Rectal smooth muscle tissue (tissue), 1 donor: ENCODE results near the gene ICE1.

Experiments used
- H3K27ac ChIP-seq: one replicate; pipeline ENCODE4 v1.7.0; 2013; ENCODE audit warnings: low read depth, low read length, inconsistent platforms
- H3K27me3 ChIP-seq: one replicate; pipeline ENCODE4 v1.7.0; 2013; ENCODE audit warnings: low read length; ENCODE audit not compliant: control insufficient read depth, insufficient read depth
- H3K36me3 ChIP-seq: one replicate; pipeline ENCODE4 v1.7.0; 2013; ENCODE audit warnings: low read length; ENCODE audit not compliant: control insufficient read depth, insufficient read depth
- H3K4me1 ChIP-seq: one replicate; pipeline ENCODE4 v1.7.0; 2013; ENCODE audit warnings: low read length; ENCODE audit not compliant: control insufficient read depth, insufficient read depth
- H3K4me3 ChIP-seq: one replicate; pipeline ENCODE4 v1.7.0; 2013; ENCODE audit warnings: low read length
- H3K9ac ChIP-seq: one replicate; pipeline ENCODE4 v1.7.0; 2013; ENCODE audit warnings: low read length

Gene ICE1

GRCh38 chr5:5421961-5422818 is at the start of gene ICE1:
Gene ICE1 (plus strand): TSS chr5:5422677. CDS start chr5:5422916, 239 bp downstream.
- peak within 1 kb of the TSS; percentile 98 for H3K27ac ChIP-seq
- peak within 1 kb of the TSS; percentile 87 for H3K4me3 ChIP-seq
- no peaks in the 10 kb centered on the region for H3K36me3 ChIP-seq
- peaks cover 10% of the 10 kb centered on the region for H3K4me1 ChIP-seq
- peak within 1 kb of the TSS; percentile 78 for H3K9ac ChIP-seq
- no peaks in the 10 kb centered on the region for H3K27me3 ChIP-seq

GRCh38 chr5:5372930-5373329 is 49.5 kb upstream of the ICE1 start:
- H3K4me3 ChIP-seq = no peak overlapping the region
- H3K27me3 ChIP-seq = no peaks in the 10 kb centered on the region
- H3K9ac ChIP-seq = no peak overlapping the region
- H3K27ac ChIP-seq = no peak overlapping the region
- no peaks in the 10 kb centered on the region for H3K4me1 ChIP-seq
- H3K36me3 ChIP-seq = no peaks in the 10 kb centered on the region

GRCh38 chr5:5373351-5373989 is 49.0 kb upstream of the ICE1 start:
- Histone ChIP-seq H3K36me3 (no peaks in the 10 kb centered on the region), H3K4me1 (no peaks in the 10 kb centered on the region), H3K27ac (no peak overlapping the region), H3K9ac (no peak overlapping the region), H3K27me3 (no peaks in the 10 kb centered on the region), H3K4me3 (no peak overlapping the region)

- H3K36me3 ChIP-seq = no peaks in the 10 kb centered on the region
- H3K9ac ChIP-seq = no peak overlapping the region
- no peak overlapping the region for H3K27ac ChIP-seq
- H3K4me1 ChIP-seq = no peaks in the 10 kb centered on the region
- no peak overlapping the region for H3K4me3 ChIP-seq
- H3K27me3 ChIP-seq = no peaks in the 10 kb centered on the region
Observed at GRCh38 chr5:5374009-5374715, 48.3 kb upstream of the ICE1 start.

- H3K36me3 ChIP-seq = no peaks in the 10 kb centered on the region
- no peaks in the 10 kb centered on the region for H3K4me1 ChIP-seq
- H3K4me3 ChIP-seq = no peak overlapping the region
- no peak overlapping the region for H3K27ac ChIP-seq
- H3K9ac ChIP-seq = no peak overlapping the region
- no peaks in the 10 kb centered on the region for H3K27me3 ChIP-seq
Observed at GRCh38 chr5:5377780-5378179, 44.7 kb upstream of the ICE1 start.

GRCh38 chr5:5378531-5378930 is 43.9 kb upstream of the ICE1 start:
- no peak overlapping the region for H3K9ac ChIP-seq
- no peak overlapping the region for H3K27ac ChIP-seq
- H3K27me3 ChIP-seq = no peaks in the 10 kb centered on the region
- H3K4me1 ChIP-seq = no peaks in the 10 kb centered on the region
- H3K4me3 ChIP-seq = no peak overlapping the region
- no peaks in the 10 kb centered on the region for H3K36me3 ChIP-seq

- Histone ChIP-seq H3K27ac (no peak overlapping the region), H3K27me3 (no peaks in the 10 kb centered on the region), H3K4me1 (no peaks in the 10 kb centered on the region), H3K36me3 (no peaks in the 10 kb centered on the region), H3K9ac (no peak overlapping the region), H3K4me3 (no peak overlapping the region)
Observed at GRCh38 chr5:5380298-5380697, 42.2 kb upstream of the ICE1 start.

- Histone ChIP-seq H3K9ac (no peak overlapping the region), H3K36me3 (no peaks in the 10 kb centered on the region), H3K27ac (no peak overlapping the region), H3K4me3 (no peak overlapping the region), H3K4me1 (no peaks in the 10 kb centered on the region), H3K27me3 (no peaks in the 10 kb centered on the region)
Observed at GRCh38 chr5:5381310-5381913, 41.1 kb upstream of the ICE1 start.

GRCh38 chr5:5383461-5383860 is 39.0 kb upstream of the ICE1 start:
- Histone ChIP-seq H3K27me3 (no peaks in the 10 kb centered on the region), H3K36me3 (no peaks in the 10 kb centered on the region), H3K4me3 (no peak overlapping the region), H3K27ac (no peak overlapping the region), H3K9ac (no peak overlapping the region), H3K4me1 (no peaks in the 10 kb centered on the region)

GRCh38 chr5:5384660-5385330 is 37.7 kb upstream of the ICE1 start:
- Histone ChIP-seq H3K36me3 (no peaks in the 10 kb centered on the region), H3K9ac (no peak overlapping the region), H3K27ac (no peak overlapping the region), H3K4me3 (no peak overlapping the region), H3K27me3 (no peaks in the 10 kb centered on the region), H3K4me1 (no peaks in the 10 kb centered on the region)

GRCh38 chr5:5385331-5385662 is 37.2 kb upstream of the ICE1 start:
- H3K36me3 ChIP-seq = no peaks in the 10 kb centered on the region
- H3K4me3 ChIP-seq = no peak overlapping the region
- H3K9ac ChIP-seq = no peak overlapping the region
- no peaks in the 10 kb centered on the region for H3K4me1 ChIP-seq
- no peak overlapping the region for H3K27ac ChIP-seq
- H3K27me3 ChIP-seq = no peaks in the 10 kb centered on the region

GRCh38 chr5:5386329-5386728 is 36.1 kb upstream of the ICE1 start:
- H3K9ac ChIP-seq = no peak overlapping the region
- H3K4me1 ChIP-seq = no peaks in the 10 kb centered on the region
- no peak overlapping the region for H3K27ac ChIP-seq
- no peaks in the 10 kb centered on the region for H3K36me3 ChIP-seq
- H3K4me3 ChIP-seq = no peak overlapping the region
- no peaks in the 10 kb centered on the region for H3K27me3 ChIP-seq
